ENCODE results near the gene CYP4A22.
"Not testable (repeated sequence)": the region's sequence is repeated elsewhere in the genome, so short reads cannot be mapped to it uniquely, and the experiment has no call there.

CYP4A22 gene

DNA sequence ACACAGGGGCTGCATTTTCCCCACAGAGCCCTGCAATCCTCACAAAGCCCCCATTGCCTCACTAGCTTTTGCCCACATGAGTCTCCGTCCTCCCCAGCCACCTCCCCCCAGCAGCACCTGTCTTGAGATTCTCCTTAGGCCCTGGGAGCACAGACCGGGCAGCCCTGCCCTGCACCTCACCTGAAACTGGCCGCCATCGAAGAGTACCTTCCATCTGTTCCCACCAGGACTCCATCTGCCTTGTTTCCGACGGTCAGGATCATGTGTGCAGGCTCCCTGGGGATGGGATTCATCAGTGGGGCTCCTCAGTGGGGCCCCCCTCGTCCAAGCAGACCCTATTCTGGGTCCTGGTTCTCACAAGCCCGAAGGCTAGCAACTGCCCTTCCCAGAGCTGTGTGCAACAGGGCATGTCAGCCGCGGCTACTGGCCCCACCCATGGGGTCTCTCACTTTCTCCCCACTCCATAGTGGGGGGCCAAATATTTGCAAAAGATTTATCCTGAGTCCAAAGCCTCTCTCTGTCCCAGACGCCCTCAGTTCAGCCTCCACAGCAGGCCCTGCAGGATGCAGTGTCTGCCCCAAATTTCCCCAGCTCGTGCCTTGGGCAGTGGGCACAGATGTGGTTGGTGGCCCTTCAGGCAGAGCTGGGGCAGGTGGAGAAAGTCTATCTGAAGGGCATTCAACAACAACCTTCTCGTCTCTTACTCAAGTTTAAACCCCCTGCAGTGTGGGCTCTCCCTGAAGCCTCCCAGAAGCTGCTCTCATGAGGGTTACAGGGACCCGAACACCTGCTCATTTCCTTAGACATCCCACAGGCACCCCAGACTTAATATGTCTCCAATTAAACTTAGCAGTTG lies 47.8 kb downstream of the CYP4A22 start:
- DNase-seq (ENCODE audit: low read depth), result no peak

DNA sequence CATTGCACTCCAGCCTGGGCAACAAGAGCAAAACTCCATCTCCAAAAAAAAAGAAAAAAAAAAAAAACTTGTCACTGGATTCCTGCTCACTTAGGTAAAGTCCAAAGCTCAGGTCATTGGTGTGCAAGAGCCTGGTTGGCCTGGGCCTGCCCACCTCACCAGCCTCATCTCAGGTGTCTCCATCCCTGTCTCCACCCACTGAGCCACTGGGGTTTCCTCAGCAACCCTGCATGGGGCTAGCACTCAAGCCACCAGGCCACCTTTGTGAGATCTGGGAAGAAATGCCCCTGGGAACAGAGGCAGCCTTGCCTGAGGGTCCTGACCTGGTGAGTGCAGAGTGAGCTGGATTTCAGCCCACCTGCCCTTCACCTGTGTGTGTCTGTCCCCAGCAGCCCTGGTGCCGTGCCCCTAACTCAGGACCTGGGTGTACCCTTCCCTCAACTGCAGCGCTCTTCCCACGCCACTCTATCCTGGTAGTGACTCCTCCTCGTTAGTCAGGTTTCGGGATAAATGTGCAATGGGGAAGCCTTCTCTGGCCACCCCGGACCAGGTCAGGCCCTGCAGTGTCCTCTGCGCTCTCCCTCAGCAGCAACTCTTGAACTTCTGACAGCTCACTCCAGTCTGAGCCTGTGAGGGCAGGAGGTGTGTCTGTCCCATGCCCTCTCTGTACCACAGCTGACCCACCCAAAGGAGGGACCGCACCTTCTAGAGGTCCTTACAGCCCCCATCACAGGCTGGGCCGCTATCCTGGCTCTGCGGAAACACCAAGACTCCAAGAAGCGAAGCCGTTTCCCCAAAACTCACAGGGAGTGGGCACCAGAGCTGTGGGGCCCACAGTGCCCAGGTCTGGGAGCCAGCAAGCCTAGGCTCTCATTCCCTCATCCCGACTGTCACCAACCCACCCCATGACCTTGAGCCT lies 49.3 kb downstream of the CYP4A22 start:
- no peak for DNase-seq (ENCODE audit: low read depth)

DNA sequence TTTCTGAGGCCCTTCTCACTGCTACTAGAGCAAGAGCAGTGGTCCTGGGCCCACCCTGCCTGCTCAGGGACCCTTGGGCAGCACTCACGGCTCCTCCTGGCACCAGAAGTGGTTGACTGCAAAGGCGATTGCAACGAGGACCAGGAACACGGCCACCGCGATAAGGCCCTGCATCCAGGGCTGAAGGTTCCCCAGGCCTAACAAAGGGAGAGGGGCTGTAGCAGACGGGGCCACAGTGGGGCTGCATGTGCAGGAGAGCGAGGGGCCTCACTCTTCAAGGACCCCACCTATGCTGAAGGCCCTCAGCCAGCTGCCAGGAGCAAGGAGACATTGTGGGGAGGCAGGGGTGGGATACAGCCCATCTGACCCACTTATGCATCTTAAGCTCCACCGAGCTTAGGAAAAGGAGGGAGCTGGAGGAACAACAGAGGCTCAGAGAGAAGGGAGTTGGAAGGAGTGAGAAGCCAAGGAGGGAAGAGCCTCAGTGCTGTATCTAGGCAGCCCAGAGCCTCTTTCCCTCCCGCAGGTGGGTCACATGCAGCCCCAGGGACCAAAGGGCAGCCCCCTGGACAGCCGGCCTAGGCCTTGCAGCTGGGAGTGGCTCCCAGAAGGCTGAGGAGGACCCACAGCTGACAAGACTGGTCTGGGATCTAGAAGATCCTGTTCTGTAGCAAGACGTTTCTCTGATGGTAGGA lies 50.1 kb downstream of the CYP4A22 start:
- no peak for DNase-seq (ENCODE audit: low read depth)

DNA sequence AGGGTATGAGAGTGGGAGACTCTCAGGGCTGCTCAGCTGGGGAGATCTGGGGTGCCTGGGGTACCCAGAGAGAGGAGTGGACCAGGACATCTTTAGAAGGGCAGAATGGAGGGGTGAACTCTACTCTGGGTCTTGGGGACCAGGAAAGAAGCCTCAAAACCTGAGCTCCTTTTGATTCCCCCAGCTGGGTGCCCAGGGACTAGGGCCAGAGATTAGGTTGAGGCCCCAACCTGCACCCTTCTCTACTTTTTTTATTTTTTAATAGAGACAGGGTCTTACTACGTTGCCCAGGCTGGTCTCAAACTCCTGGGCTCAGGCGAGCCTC lies 50.6 kb downstream of the CYP4A22 start:
- no peak for DNase-seq (ENCODE audit: low read depth)

DNA sequence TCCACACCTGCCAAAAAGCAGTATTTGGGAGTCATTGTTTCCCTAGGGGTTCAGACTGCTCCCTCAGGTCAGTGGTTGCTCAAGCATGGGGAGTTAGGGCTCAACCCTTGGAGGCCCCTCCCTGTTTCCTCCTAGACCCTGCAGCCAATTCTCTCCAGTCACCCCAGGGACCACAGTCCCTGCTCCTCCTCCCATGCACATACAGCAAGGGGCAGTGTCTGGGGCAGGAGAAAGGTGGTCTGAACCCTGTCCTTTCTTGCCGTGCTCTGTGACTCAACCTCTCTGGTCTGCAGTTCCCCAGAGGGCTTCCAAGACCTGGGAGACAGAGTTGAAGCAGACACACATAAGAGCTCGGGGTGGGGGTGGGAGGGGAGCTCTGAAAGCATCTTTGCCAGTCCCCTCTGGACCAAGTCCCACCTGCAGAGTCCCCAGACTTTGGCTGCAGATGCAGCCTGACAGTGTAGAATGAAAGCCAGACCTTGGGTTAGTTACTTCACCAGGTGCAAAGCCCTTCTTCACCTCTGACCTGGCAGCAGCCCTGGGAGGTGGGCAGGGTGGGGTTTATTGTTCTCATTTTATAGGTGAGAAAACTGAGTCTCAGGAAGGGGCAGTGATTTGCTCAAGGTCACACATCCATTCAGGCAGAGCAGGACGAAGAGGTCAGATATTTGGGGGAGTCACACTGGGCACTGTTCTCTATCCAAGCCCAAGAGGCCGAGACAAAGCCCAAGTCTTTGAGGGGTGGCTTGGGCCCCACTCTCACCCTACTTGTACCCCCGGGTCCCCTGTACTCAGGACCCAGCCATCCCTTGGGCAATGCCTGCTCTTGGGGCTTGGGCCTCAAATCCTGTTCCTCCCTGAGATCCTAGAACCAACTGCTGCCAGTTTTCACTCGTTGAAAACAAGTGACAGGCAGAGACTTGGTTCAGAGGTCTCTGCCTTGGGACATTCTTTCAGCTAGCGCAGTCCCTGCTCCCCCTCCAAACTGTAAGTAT lies 51.8 kb downstream of the CYP4A22 start:
- DNase-seq (ENCODE audit: low read depth), result no peak

DNA sequence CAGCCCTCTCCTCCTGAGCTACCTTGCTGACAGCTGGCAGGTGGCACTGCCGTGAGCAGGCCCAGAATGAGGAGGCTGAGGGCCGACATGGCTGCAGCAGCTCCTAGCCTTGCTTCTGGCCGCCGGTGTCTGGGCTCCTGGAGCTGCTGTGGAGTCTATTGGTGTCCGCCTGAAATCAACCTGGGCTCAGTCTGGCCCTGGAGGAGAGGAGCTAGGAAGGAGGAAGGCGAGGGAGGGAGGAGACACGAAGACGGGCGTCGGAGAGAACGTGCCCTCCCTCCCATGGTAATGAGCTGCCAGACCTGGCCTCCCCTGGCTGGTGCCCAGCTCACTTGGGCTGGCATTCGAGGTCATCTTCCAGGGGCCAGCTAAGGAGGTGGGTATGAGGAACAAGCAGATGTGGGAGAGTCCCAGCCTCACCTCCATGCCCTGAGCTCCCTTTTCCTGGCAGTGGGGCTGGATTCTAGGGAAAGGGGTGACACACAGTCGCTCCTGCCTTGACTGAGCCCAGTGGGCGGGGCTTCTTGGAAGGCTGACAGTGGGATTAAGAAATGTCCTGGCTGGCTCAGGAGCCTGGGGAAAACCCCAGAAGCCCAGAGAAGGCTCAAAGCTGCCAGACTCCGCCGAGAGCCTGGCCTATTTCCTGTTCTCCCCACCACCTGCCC lies 52.7 kb downstream of the CYP4A22 start, which contains the start of gene PDZK1IP1:
TSS of gene PDZK1IP1 (minus strand) at position 193 of the 665 bp plus-strand sequence. CDS start at position 89, 104 bp downstream.
- DNase-seq (ENCODE audit: low read depth), result no peak

DNA sequence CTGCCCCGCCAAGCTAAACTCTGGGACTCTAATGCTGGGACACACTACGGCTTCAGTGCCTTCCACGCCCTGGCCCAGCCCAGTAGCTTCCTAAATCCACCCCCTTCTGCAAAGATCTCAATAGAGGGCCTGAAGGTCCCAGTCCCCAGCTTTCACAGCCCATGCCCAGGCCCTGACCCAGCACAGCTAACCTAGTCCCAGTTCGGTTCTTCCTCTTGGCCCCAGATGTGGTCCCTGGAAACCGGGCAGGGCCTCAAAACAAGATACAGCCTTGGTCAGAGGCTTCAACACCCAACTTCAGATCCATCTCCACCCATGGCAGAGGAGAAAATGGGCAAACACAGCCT lies 53.2 kb downstream of the CYP4A22 start:
- DNase-seq (ENCODE audit: low read depth), result no peak

DNA sequence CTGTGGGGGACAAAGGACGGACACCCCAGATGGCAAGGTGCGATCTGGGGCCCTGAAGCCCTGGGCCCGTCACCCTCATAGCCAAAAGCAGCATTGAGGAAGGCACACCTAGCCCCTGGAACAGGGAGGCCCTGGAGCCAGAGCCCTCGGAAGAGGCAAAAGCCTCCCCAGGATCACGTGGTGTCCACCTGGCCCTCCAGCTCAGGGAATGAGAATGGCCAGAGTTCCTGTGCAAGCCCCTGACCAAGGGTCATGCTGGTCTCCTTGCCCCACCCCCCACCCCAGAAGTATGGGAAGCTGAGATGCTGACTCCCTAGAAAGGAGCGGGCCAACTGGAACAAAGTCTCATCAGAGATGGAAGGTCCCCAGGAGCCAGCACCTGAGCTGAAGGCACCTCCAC lies 53.6 kb downstream of the CYP4A22 start:
- no peak for DNase-seq (ENCODE audit: low read depth)

DNA sequence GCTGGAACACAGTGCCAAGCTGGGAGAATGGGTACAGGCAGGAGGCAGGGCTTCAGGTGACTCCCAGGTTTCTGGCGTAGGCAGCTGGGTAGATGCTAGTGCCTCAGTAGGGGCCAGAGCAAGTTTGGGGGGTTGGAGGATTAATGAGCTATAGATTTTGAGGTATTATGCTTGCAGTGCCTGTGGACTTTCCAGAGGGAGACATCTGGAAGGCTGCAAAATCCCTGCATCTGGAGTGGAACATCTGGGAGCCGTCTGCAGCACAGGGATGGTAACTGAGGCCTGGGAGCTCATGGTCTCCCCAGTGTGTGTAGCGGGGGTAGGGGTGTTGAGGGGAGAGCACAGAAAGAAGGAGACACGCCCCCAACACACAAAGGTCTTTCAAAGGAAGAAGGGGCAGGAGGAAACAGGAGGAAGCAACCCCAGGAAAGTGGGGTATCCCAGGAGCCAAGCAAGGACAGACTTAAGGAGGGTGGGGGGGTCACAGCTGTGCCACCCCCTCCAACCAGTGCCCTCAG lies 54.8 kb downstream of the CYP4A22 start:
- DNase-seq (ENCODE audit: low read depth), result no peak

DNA sequence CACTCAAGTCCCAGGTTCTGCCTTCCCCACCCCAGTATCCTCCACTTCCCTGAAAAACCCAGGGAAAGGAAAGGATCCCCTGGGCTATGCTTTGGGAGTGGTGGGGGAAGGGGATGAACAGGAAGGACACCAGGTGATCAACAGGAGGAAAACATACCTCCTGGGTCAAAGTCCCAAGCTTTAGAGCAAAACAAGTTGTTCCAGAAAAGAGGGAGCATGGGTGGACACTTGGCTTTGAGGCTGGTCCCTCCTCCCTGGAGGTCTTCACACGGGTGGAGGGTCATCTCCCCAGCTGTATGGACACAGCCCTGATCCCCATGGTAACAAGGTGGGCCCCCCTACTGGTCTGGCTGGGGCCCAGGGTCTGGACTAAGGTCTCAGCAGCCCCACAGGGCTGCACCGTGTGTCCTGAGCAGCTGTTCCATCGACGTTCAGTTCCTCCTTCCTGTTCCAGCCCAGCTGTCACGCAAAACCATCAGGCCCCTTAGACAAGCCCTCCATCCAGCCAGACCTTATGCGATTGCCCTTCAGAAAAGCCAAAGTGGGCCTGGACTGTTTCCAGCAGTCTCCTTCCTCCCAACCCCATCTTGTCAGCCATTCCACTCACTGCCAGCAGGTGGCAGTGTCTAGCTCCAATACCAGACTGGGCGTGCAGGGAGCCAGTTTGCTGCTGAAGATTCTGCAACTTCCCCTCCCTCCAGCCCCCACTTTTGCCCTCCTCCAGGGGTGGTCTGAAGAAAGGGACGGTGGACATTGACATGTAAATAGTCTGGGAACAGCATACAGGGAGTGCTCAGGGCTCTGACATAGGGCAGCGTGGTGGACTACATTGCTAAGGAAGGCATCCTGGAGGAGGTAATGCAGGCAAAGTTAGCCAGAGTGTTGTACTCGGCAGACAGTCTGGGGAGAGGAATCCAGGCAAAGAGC lies 55.5 kb downstream of the CYP4A22 start:
- DNase-seq (ENCODE audit: low read depth), result peak; percentile 42

DNA sequence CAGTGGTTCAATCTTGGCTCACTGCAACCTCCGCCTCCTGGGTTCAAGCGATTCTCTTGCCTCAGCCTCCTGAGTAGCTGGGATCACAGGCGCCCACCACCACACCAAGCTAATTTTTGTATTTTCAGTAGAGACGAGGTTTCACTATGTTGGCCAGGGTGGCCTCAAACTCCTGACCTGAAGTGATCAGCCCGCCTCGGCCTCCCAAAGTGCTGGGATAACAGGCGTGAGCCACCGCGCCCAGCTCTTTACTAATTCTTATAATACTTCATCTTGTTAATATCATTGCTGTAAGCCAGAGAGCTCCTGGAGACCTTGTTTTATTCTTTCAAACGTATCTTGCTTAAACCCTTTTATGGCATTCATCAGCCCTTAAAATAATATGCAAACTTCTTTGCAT lies 56.3 kb downstream of the CYP4A22 start:
- not testable (repeated sequence) for DNase-seq (ENCODE audit: low read depth)

DNA sequence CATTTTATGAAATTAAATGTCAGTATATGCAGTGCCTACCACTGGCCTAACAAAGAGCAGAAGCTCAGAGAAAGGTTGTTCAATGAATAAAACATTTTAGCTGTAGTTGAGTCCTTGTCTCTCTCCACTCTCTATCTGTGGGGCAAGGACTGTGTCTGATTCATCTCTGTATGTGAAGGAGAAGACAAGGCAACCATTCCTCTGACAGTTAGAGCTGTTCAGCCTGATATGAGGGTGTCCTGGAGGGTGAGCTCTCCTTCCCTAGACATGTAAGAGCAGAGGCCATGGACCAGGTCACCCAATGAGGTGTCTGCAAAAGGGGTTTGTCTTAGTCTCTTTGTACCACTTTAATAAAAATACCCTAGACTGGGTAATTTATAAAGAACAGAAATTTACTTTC lies 57.1 kb downstream of the CYP4A22 start:
- no peak for DNase-seq (ENCODE audit: low read depth)

DNA sequence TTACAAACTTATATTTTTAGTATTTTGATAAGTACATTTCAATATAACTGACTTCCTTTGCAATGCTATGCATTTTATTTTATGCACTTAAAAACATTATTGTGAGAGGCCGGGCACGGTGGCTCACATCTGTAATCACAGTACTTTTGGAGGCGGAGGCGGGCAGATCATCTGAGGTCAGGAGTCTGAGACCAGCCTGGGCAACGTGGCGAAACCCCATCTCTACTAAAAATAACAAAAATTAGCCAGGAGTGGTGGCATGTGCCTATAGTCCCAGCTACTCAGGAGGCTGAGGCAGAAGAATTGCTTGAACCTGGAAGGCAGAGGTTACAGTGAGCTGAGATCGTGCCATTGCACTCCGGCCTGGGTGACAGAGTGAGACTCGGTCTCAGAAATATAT lies 58.7 kb downstream of the CYP4A22 start:
- not testable (repeated sequence) for DNase-seq (ENCODE audit: low read depth)

DNA sequence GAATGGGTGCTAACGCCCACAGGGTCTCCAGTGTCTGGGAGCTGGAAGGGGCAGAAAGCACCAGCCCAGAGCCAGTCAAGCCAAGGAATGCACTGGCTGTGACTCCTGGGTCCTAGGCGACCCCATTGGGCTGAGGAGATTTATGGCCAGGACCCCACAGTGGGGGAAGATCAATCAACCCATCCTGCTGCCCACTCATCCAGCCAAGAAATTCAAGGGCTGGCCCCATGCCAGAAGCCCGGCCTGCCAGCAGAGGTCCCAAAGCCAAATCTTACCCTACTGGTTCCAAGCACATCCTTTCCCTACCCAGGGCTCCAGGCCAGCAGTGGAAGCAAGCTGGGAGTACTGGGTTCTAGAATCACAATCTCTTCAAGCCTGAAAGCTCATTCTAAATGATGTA lies 59.4 kb downstream of the CYP4A22 start:
- DNase-seq (ENCODE audit: low read depth), result no peak

DNA sequence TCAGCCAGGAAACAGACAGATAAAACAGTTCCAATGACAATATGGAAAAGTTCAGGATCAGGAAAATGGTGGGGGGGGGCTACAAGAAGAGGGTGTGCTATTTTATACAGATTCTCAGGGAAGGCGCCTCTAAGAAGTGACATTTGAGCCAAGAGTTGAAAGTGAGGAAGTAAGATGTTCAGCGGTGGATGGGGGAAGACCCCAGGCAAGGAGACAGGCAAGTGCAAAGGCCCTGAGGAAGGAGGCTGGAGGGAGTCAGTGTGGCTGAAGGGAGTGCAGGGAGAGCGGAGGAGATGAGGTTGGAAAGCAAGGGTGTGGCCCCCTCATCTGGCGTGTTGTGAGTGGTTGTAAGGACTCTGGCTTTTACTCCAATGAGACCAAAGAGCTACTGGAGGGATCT lies 61.0 kb downstream of the CYP4A22 start:
- no peak for DNase-seq (ENCODE audit: low read depth)
